ENCODE data around the gene MSH6.

MSH6 gene

GRCh38 chr2:47741637-47742036 is 41.3 kb upstream of the MSH6 start:
- no peak overlapping the region for H3K27ac ChIP-seq (replicated peaks)
- TF ChIP-seq POLR2AphosphoS5 (IDR thresholded peaks at IDR 0.05; ENCODE audit: low read depth) (no peak), SPI1 (IDR thresholded peaks at IDR 0.05; ENCODE audit: borderline replicate concordance, low read depth) (no peak), REST (IDR thresholded peaks at IDR 0.05; ENCODE audit: insufficient replicate concordance, low read depth) (no peak), CTCF (IDR thresholded peaks at IDR 0.05; ENCODE audit: insufficient read depth, low read length) (no peak), GABPA (IDR thresholded peaks at IDR 0.05; ENCODE audit: low read depth) (no peak)
- no peak for DNase-seq (ENCODE audit: low read depth in 1 of 2, low spot score in 1 of 2)
- H3K27me3 ChIP-seq (ENCODE audit: insufficient read depth, poor library complexity, severe bottlenecking) = no peaks in the 10 kb centered on the region
- no peak overlapping the region for H3K4me3 ChIP-seq (replicated peaks; ENCODE audit: insufficient read depth, low read length)

- no peak overlapping the region for H3K27ac ChIP-seq (replicated peaks)
- H3K4me3 ChIP-seq (replicated peaks; ENCODE audit: insufficient read depth, low read length) = no peak overlapping the region
Measured at GRCh38 chr2:47744074-47744473, 38.9 kb upstream of the MSH6 start.

GRCh38 chr2:47747878-47748277 is 35.1 kb upstream of the MSH6 start:
- no peak for TF ChIP-seq REST (IDR thresholded peaks at IDR 0.05; ENCODE audit: insufficient replicate concordance, low read depth)
- TF ChIP-seq POLR2AphosphoS5 (IDR thresholded peaks at IDR 0.05; ENCODE audit: low read depth) = no peak
- TF ChIP-seq CTCF (IDR thresholded peaks at IDR 0.05; ENCODE audit: insufficient read depth, low read length) = no peak
- TF ChIP-seq GABPA (IDR thresholded peaks at IDR 0.05; ENCODE audit: low read depth) = no peak
- no peak for TF ChIP-seq SPI1 (IDR thresholded peaks at IDR 0.05; ENCODE audit: borderline replicate concordance, low read depth)
- no peaks in the 10 kb centered on the region for H3K27me3 ChIP-seq (ENCODE audit: insufficient read depth, poor library complexity, severe bottlenecking)
- no peak for DNase-seq (ENCODE audit: low read depth in 1 of 2, low spot score in 1 of 2)
- H3K4me3 ChIP-seq (replicated peaks; ENCODE audit: insufficient read depth, low read length) = no peak overlapping the region
- H3K27ac ChIP-seq (replicated peaks) = no peak overlapping the region

More at GRCh38 chr2:47744074-47744473, 38.9 kb upstream of the MSH6 start:
- DNase-seq (ENCODE audit: low read depth in 1 of 2, low spot score in 1 of 2) = no peak
- no peaks in the 10 kb centered on the region for H3K27me3 ChIP-seq (ENCODE audit: insufficient read depth, poor library complexity, severe bottlenecking)
- TF ChIP-seq REST (IDR thresholded peaks at IDR 0.05; ENCODE audit: insufficient replicate concordance, low read depth) (no peak), SPI1 (IDR thresholded peaks at IDR 0.05; ENCODE audit: borderline replicate concordance, low read depth) (no peak), POLR2AphosphoS5 (IDR thresholded peaks at IDR 0.05; ENCODE audit: low read depth) (no peak), CTCF (IDR thresholded peaks at IDR 0.05; ENCODE audit: insufficient read depth, low read length) (no peak), GABPA (IDR thresholded peaks at IDR 0.05; ENCODE audit: low read depth) (no peak)

All from HL-60 (cell line).